HepG2 (cell line): ENCODE results near the gene TLR3. TPM values are rescaled to one million over a fixed set of nuclear protein-coding genes. Genes with fewer than 3 reads are reported as not detected.

ENCODE experiments used
- ATAC-seq: fragments of 200-7000 bp; cut with Tn5 transposase; 3 replicates; pipeline ENCODE4 v1.9.1; 2020; ENCODE audit warnings: mild to moderate bottlenecking, moderate library complexity
- BruUV-seq: library from RNA; stranded (reverse); fragments of 400-500 nt; replicated peaks from 2 replicates; lab custom pipeline; 2021; lab: Mats Ljungman, UMichigan
- CTCF ChIA-PET: fragments of 300-600 bp; formaldehyde crosslinking; extraction: SDS; loops from one replicate; lab custom pipeline; 2021; ENCODE audit warnings: low total read pairs, inconsistent platforms, low intra/inter-chr PET ratio; lab: Yijun Ruan, JAX
- POLR2A ChIA-PET: fragments of 350-600 bp; sonication (Branson Sonifier 250); formaldehyde crosslinking; loops from one replicate; lab custom pipeline; 2020; ENCODE audit warnings: antibody characterized with exemption, inconsistent platforms; lab: Yijun Ruan, JAX
- DNase-seq: peaks from one replicate; pipeline ENCODE4 v3.0.0-alpha.2; 2015; ENCODE audit warnings: low spot score
- FAIRE-seq: peaks from 3 replicates; lab custom pipeline; 2011; peaks lifted over from hg19 to GRCh38; lab: Jason Lieb, UNC
- H2AFZ ChIP-seq: one replicate; pipeline ENCODE4 v1.6.1; 2011; ENCODE audit warnings: low read length, inconsistent platforms
- H3K27ac ChIP-seq: fragments of 300-600 bp; 3 replicates; pipeline ENCODE4 v1.8.0; 2011; ENCODE audit warnings: mixed run types, mild to moderate bottlenecking, mixed read lengths, low read length, inconsistent platforms; ENCODE audit not compliant: insufficient read depth; ENCODE audit errors: extremely low read length
- H3K27me3 ChIP-seq, 2 experiments: fragments of 200-600 bp in 1 of 2; 2 replicates in 1 of 2; 3 replicates in 1 of 2; pipeline versions ENCODE4 v1.6.0 to v1.8.0; 2011; ENCODE audit warnings: low read length in 2 of 2, mild to moderate bottlenecking in 2 of 2, moderate library complexity in 2 of 2, inconsistent platforms in 1 of 2; ENCODE audit not compliant: insufficient read depth in 2 of 2, control insufficient read depth in 1 of 2
- H3K36me3 ChIP-seq, 2 experiments: fragments of 200-600 bp in 1 of 2; replicated peaks in 1 of 2; 2 replicates in 1 of 2; 3 replicates in 1 of 2; pipeline versions ENCODE4 v1.5.1 to v1.8.0; 2011; ENCODE audit warnings: low read length in 2 of 2, inconsistent platforms in 1 of 2; ENCODE audit not compliant: insufficient read depth in 2 of 2, control insufficient read depth in 1 of 2
- H3K4me1 ChIP-seq: 2 replicates; pipeline ENCODE4 v1.5.1; 2012; ENCODE audit warnings: low read length, inconsistent platforms; ENCODE audit not compliant: insufficient read depth
- H3K4me2 ChIP-seq: 2 replicates; pipeline ENCODE4 v1.6.0; 2011; ENCODE audit warnings: low read depth, low read length, inconsistent platforms
- H3K4me3 ChIP-seq, 3 experiments: fragments of 200-600 bp in 1 of 3; sonication (generic), shearing (Covaris generic) in 1 of 3; replicated peaks in 1 of 3; 2 replicates each; pipeline ENCODE4 v1.5.1; 2011 to 2016; ENCODE audit warnings: low read length in 3 of 3, inconsistent platforms in 2 of 3, low read depth in 2 of 3, mild to moderate bottlenecking in 2 of 3, control low read depth in 1 of 3, mixed read lengths in 1 of 3; ENCODE audit not compliant: insufficient read depth in 1 of 3
- H3K79me2 ChIP-seq: one replicate; pipeline ENCODE4 v1.6.1; 2011; ENCODE audit warnings: low read length, inconsistent platforms; ENCODE audit not compliant: insufficient read depth
- H3K9ac ChIP-seq: 2 replicates; pipeline ENCODE4 v1.6.0; 2011; ENCODE audit warnings: mild to moderate bottlenecking, low read depth, low read length, inconsistent platforms; ENCODE audit not compliant: insufficient read depth
- H3K9me3 ChIP-seq: 2 replicates; pipeline ENCODE4 v1.5.1; 2012; ENCODE audit warnings: mild to moderate bottlenecking, low read length
- H4K20me1 ChIP-seq: 2 replicates; pipeline ENCODE4 v1.6.0; 2011; ENCODE audit warnings: inconsistent platforms, mild to moderate bottlenecking, low read length, moderate library complexity; ENCODE audit not compliant: insufficient read depth
- MIER2 ChIP-seq: IDR thresholded peaks from 2 replicates; pipeline ENCODE4 v1.6.1; 2016; ENCODE audit warnings: missing biosample characterization, missing genetic modification reagents
- NRL ChIP-seq: sonication (generic); formaldehyde crosslinking; IDR thresholded peaks from 2 replicates; pipeline ENCODE4 v1.5.0; 2020; ENCODE audit warnings: missing genetic modification reagents, mild to moderate bottlenecking, moderate library complexity, borderline replicate concordance
- ZFP91 ChIP-seq: sonication (generic); formaldehyde crosslinking; IDR thresholded peaks from 2 replicates; pipeline ENCODE4 v1.9.0; 2022; ENCODE audit warnings: missing genetic modification reagents, mild to moderate bottlenecking, borderline replicate concordance
- ZNF687 ChIP-seq: sonication (generic); formaldehyde crosslinking; IDR thresholded peaks from 2 replicates; pipeline ENCODE4 v1.5.1; 2020; ENCODE audit warnings: mild to moderate bottlenecking, missing genetic modification reagents, moderate library complexity
- WGBS: methylation state at CpG from one replicate; pipeline ENCODE4 v1.1.6; 2017; ENCODE audit warnings: low lambda C conversion rate; 5-methylcytosine and 5-hydroxymethylcytosine counted together
- in situ Hi-C: cut with HindIII; loops from 2 replicates; pipeline ENCODE4 v1.10.0; 2017; ENCODE audit warnings: low pct_unique_long_range_greater_than_20kb; ENCODE audit not compliant: extremely low pct_ligation_motif_present
- intact Hi-C: fragments of 100-400 bp; cut with micrococcal nuclease; formaldehyde crosslinking; loops from one replicate; pipeline ENCODE4 v1.10.0; 2022; ENCODE audit not compliant: unreplicated experiment
- polyA plus RNA-seq, 8 experiments: library from polyadenylated mRNA; depleted of rRNA in 3 of 8; stranded (reverse) in 7 of 8; unstranded in 1 of 8; fragments of >200 nt; fragmentation: Illumina TruSeq in 4 of 8; extraction: Trizol in 4 of 8; gene quantifications; 2 replicates each; pipeline versions ENCODE4 v1.2.1 to v1.2.3, GENCODE V29; 2011 to 2016; ENCODE audit warnings: low read depth in 4 of 8, missing spikeins in 1 of 8, mixed read lengths in 1 of 8; ENCODE audit not compliant: insufficient read depth in 1 of 8
- total RNA-seq, 5 experiments: library from RNA; depleted of rRNA; stranded (reverse); fragments of >200 nt; fragmentation: Illumina TruSeq; extraction: Trizol; gene quantifications; 2 replicates each; pipeline ENCODE4 v1.2.3, GENCODE V29; 2016; ENCODE audit warnings: low read depth in 1 of 5

TLR3 gene
- total and polyA plus RNA-seq, 2 of the 13 experiments (the other 11 are each of a cell fraction or from before 2014, with no cell fraction given), result 0.11 to 0.38 TPM

DNA sequence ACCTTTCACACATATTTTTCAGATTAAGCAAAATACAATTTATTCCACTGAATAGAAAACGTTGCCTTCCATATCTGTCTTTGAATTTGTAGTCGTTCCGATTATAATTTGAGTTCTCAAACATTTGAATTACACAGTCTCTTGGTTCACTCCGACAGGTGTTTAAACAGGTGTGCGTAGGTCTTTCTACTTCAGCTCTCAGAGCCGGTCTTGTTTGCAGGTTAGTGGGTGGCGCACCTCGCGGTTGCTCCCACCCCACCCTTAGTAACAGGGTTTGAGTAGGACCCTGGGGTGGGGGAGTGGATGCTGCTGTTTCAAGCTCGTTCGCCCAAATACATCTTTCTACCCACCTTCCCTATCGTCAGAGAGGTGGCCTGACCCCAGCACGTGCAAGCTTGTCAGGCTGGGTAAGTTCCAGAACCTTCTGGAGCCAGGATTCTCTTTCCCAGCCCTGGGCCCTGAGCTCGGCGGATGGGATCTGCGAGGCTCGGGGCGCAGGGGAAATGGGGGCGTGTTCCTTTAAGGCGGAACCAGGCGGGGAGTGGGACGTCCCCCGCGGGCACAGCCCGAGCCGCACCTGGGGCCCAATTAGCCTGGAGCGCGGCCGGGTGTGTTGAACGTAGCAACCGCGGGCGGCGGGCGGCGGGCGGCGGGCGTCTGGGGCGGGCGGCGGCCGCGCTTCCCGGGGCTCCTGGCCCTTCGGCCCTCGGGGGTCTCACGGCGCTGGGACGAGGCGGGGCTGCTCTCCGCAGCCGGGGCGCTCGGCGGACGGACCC lies 35.3 kb downstream of the TLR3 start, which contains the start of gene FAM149A:
Gene FAM149A, plus strand, starts transcription at position 591 of the 776 bp plus-strand sequence.
- Histone ChIP-seq H3K9ac (no peak within 1 kb of the TSS), H3K27me3 (peaks cover 1 to 33% of the 10 kb centered on the region in 2 experiments; a peak in 4 of 5 replicates), H3K27ac (no peak within 1 kb of the TSS), H2AFZ (no peak within 1 kb of the TSS), H3K4me2 (peak within 1 kb of the TSS; percentile 49; the same call in 1 of the 2 replicates), H3K9me3 (no peaks in the 10 kb centered on the region), H3K4me3 (peak within 1 kb of the TSS in 2 of 3 experiments; percentile 16 to 55; a peak in 3 of 6 replicates), H3K4me1 (no peaks in the 10 kb centered on the region), H4K20me1 (no peaks in the 10 kb centered on the region), H3K36me3 (no peaks in the 10 kb centered on the region), H3K79me2 (no peaks in the 10 kb centered on the region)
- 71% methylated on average over 16 of the region's 57 CpGs for WGBS
- in situ Hi-C loops, result no loop called here
- BruUV-seq, result no TSS peak
- ChIA-PET POLR2A (no interaction called here), CTCF (no interaction called here)
- ATAC-seq (peak; percentile 65), FAIRE-seq (no peak), DNase-seq (no peak)
- intact Hi-C loops, result no loop called here
- TF ChIP-seq ZNF687, result peak; percentile 24; the same call in 1 of the 2 replicates
- TF ChIP-seq MIER2, result no peak
- TF ChIP-seq NRL (CRISPR knock-in tag), result 0 out of 2 replicates have a peak, but pooled peaks have one; percentile 12
- TF ChIP-seq ZFP91 (CRISPR knock-in tag), result peak; percentile 94
